Measurements from ENCODE around the gene DNAJC18.

- no peak for TF ChIP-seq CTCF (IDR thresholded peaks at IDR 0.05; ENCODE audit: low read length)
- no peak for TF ChIP-seq EZH2 (IDR thresholded peaks at IDR 0.05; ENCODE audit: borderline replicate concordance, low read length)
Observed at GRCh38 chr5:139381837-139382761, 57.2 kb downstream of the DNAJC18 start.

Data from OCI-LY1 (cell line).